Measurements from ENCODE around the gene ESYT1. TPM values are rescaled to one million over a fixed set of nuclear protein-coding genes. Genes with fewer than 3 reads are reported as not detected.
A peak's percentile ranks its signal among the peaks of the same experiment; 100 is the strongest.

ESYT1 gene
- polyA plus RNA-seq, 1 donor from 2014 or later: 19.6 TPM

- Histone ChIP-seq H2AFZ (ENCODE audit: low read depth, low read length) (peak overlapping the region; percentile 35), H3F3A (ENCODE audit: insufficient read depth, low read length, poor library complexity, severe bottlenecking) (no peaks in the 10 kb centered on the region), H3K9me2 (ENCODE audit: insufficient read depth, low read length) (no peaks in the 10 kb centered on the region), H4K20me1 (ENCODE audit: insufficient read depth) (no peaks in the 10 kb centered on the region), H3K27ac (ENCODE audit: low read length) (peak overlapping the region; percentile 85), H3K27me3 (ENCODE audit: insufficient read depth, low read depth, low read length) (no peaks in the 10 kb centered on the region), H3K9ac (ENCODE audit: low read length) (peak overlapping the region; percentile 86), H3K79me2 (replicated peaks; ENCODE audit: insufficient read depth, low read length) (peaks cover 24% of the 10 kb centered on the region), H3K9me3 (ENCODE audit: low read length) (no peaks in the 10 kb centered on the region), H3K4me2 (ENCODE audit: low read length) (peak overlapping the region; percentile 46), H3K36me3 (ENCODE audit: insufficient read depth, low read length) (no peaks in the 10 kb centered on the region), H3K4me3 (ENCODE audit: low read length) (peak overlapping the region; percentile 97)
- no peak for TF ChIP-seq SMC3 (conservative IDR thresholded peaks at IDR 0.05; ENCODE audit: poor library complexity)
- TF ChIP-seq EP300 (conservative IDR thresholded peaks at IDR 0.05; ENCODE audit: poor library complexity, severe bottlenecking): no peak
- TF ChIP-seq MXI1 (conservative IDR thresholded peaks at IDR 0.05; ENCODE audit: poor library complexity, severe bottlenecking): no peak
- TF ChIP-seq TAF1 (IDR thresholded peaks at IDR 0.05; ENCODE audit: low read depth): no peak
- TF ChIP-seq EZH2 (IDR thresholded peaks at IDR 0.05; ENCODE audit: borderline replicate concordance, insufficient read depth, low read length, poor library complexity, severe bottlenecking): no peak
- TF ChIP-seq CTCF (IDR thresholded peaks at IDR 0.05; ENCODE audit: poor library complexity, severe bottlenecking): no peak
- no peak for TF ChIP-seq POLR2AphosphoS5 (IDR thresholded peaks at IDR 0.05)
- no peak for TF ChIP-seq RAD21 (conservative IDR thresholded peaks at IDR 0.05)
- TF ChIP-seq REST (IDR thresholded peaks at IDR 0.05; ENCODE audit: borderline replicate concordance): no peak
Observed at GRCh38 chr12:56103066-56103711, 24.9 kb upstream of the ESYT1 start.

GRCh38 chr12:56103823-56104108 lies 24.3 kb upstream of the ESYT1 start:
- H3K27me3 ChIP-seq (ENCODE audit: insufficient read depth, low read depth, low read length): no peaks in the 10 kb centered on the region
- H3K4me3 ChIP-seq (ENCODE audit: low read length): peak overlapping the region; percentile 97
- H2AFZ ChIP-seq (ENCODE audit: low read depth, low read length): peak overlapping the region; percentile 35
- no peaks in the 10 kb centered on the region for H3K9me3 ChIP-seq (ENCODE audit: low read length)
- H3K36me3 ChIP-seq (ENCODE audit: insufficient read depth, low read length): no peaks in the 10 kb centered on the region
- H3K79me2 ChIP-seq (replicated peaks; ENCODE audit: insufficient read depth, low read length): peaks cover 24% of the 10 kb centered on the region
- H3K4me2 ChIP-seq (ENCODE audit: low read length): peak overlapping the region; percentile 46
- peak overlapping the region; percentile 85 for H3K27ac ChIP-seq (ENCODE audit: low read length)
- no peaks in the 10 kb centered on the region for H4K20me1 ChIP-seq (ENCODE audit: insufficient read depth)
- no peak for TF ChIP-seq CTCF (IDR thresholded peaks at IDR 0.05; ENCODE audit: poor library complexity, severe bottlenecking)
- TF ChIP-seq SMC3 (conservative IDR thresholded peaks at IDR 0.05; ENCODE audit: poor library complexity): no peak
- TF ChIP-seq MXI1 (conservative IDR thresholded peaks at IDR 0.05; ENCODE audit: poor library complexity, severe bottlenecking): no peak
- no peak for TF ChIP-seq EP300 (conservative IDR thresholded peaks at IDR 0.05; ENCODE audit: poor library complexity, severe bottlenecking)
- no peak for TF ChIP-seq EZH2 (IDR thresholded peaks at IDR 0.05; ENCODE audit: borderline replicate concordance, insufficient read depth, low read length, poor library complexity, severe bottlenecking)
- TF ChIP-seq POLR2AphosphoS5 (IDR thresholded peaks at IDR 0.05): no peak
- no peak for TF ChIP-seq TAF1 (IDR thresholded peaks at IDR 0.05; ENCODE audit: low read depth)
- TF ChIP-seq RAD21 (conservative IDR thresholded peaks at IDR 0.05): no peak
- TF ChIP-seq REST (IDR thresholded peaks at IDR 0.05; ENCODE audit: borderline replicate concordance): no peak
- peak overlapping the region; percentile 86 for H3K9ac ChIP-seq (ENCODE audit: low read length)
- H3F3A ChIP-seq (ENCODE audit: insufficient read depth, low read length, poor library complexity, severe bottlenecking): no peaks in the 10 kb centered on the region
- H3K9me2 ChIP-seq (ENCODE audit: insufficient read depth, low read length): no peaks in the 10 kb centered on the region
